NCI-H2227 (cell line): ENCODE measurements around the gene LDLRAD3.

Experiments used
- DNase-seq: peaks from one replicate; lab custom pipeline; 2025; ENCODE audit not compliant: unreplicated experiment; lab: John Stamatoyannopoulos, UW

Gene LDLRAD3

DNA sequence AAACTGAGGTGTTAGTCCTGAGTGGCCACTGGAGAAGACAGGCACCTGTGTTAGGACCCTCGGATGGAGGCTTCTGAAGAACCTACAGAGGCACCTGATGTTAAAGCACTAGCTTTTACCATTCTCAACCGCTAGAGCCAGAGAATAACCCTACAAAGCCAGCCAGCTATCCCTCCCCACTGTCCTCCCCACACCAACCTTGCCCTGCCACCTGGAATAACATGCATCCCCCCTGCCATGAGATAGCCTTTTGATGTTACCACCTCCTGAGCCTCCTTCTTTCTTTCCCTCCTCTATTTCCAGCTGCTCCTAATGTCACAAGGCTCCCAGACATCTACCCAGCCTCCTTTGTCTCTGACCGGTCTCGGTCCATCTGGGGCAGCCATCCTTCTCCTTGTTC is 317.2 kb downstream of the LDLRAD3 start:
- DNase-seq: no peak

DNA sequence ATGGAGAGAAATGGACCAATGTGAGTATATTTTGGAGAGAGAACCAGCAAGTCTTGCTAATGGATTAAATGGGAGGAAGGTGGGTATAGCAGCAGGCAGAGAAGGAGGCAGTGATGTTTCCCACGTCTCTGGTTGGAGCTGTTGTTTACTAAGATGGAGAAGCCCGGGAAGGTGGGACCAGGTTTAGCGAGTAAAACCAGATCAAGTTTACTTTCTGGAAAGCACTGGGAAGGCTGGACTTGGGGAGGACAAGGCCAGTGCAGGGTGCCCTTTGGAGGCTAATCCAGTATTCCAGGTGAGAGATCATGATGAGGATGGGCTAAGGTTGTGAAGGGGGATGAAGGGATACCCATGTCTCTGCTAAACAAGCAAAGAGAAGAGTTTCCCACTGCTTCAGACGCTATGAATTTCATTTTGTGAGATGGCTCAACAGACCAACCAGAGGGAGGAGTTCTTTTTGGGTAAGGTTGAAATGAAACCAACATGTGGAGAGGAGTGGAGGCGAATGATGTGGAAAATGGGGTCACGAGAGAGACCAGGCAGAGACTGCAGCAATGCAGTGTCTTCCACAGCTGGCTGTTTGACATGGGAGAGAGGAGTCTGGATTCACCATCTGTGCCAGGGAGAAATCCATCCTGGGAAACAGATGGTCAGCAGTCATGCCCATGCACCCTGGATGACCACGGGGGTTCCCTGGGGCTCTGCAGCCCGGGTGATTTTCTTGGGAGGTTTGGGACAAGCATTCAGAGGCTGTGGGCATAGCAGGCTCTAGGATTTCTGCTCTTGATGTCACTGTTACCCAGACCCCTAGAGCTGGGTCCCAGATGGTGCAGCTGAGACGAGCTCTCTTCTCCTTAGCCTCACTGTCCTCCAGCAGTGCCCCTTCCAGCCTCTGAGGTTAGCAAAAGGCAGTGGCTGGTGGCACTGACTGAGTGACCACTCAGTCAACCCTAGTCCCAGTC is 320.4 kb downstream of the LDLRAD3 start:
- no peak for DNase-seq

DNA sequence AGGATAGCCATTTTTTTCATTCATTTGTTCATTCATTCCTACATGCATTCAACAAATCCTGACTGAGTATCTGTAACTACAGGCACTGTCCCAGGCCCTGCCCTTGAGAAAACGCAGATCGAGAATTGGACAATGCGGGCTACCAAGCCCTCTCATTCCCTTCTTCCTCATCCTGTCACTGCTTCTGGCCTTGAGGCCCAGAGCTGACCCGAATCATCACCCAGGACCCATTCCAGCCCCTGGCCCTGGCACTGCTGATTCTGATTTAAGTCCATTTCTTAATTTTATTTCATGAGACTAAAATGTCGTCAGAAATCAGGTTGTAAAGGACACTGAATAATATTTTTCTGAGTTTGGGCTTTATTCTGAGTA is 321.1 kb downstream of the LDLRAD3 start:
- no peak for DNase-seq

DNA sequence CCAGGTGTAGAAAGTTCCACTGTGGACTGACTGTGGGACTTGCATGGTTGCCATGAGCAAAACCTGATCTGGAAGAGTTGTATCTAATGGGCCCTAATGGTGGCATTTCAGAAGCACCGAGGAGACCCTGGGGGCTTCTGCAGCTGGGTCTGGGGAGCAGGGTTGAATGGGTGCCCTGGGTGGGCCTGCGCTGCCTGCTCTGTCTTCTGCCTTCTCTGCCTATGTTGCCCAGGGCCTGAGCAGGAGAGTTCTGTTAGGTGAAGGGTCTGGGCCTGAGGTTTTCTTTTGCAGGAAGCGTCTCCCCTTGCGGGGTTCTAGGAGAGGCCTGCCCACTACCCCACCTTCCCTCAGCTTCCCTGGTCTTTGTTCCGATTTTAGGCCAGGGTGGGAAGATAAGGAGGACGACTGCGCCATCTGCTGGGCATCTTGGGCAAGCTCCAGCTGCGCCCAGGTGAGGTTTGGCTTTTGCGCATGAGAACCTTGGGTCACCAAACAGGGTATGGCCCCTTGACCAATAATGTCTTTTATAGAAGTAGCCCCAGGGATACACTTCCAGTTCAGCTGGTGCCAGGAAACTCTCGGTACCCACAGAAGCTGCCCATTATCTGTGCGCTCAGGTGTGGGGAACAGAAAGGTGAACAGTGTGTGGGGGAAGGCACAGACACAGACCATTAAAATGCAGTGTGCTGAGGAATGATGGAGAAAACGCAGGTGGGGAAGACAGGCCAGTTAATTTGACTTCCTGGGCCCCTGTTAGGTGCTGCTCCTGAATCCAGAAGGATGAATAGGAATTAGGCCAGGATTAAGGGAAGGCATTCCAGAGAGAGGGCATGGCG is 322.1 kb downstream of the LDLRAD3 start:
- peak; percentile 75 for DNase-seq

DNA sequence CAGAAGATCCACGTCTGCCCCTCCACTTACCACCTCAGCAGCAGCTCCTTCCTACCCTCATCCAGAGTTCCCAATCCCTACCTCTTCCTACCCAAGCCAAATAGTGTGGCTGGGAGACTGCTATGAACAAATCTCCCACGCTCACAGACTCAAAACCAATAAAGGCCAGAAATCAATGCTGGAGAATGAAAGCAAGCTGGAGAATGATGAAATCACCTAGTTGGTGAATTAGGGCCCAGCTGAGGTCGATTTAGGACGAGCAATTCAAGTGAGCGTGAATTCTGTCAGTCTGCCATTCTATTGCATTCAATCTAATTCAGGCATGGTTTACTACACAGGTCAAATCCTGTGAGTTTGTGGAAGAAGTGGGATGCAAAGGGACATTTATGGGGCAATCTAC is 322.9 kb downstream of the LDLRAD3 start:
- no peak for DNase-seq

DNA sequence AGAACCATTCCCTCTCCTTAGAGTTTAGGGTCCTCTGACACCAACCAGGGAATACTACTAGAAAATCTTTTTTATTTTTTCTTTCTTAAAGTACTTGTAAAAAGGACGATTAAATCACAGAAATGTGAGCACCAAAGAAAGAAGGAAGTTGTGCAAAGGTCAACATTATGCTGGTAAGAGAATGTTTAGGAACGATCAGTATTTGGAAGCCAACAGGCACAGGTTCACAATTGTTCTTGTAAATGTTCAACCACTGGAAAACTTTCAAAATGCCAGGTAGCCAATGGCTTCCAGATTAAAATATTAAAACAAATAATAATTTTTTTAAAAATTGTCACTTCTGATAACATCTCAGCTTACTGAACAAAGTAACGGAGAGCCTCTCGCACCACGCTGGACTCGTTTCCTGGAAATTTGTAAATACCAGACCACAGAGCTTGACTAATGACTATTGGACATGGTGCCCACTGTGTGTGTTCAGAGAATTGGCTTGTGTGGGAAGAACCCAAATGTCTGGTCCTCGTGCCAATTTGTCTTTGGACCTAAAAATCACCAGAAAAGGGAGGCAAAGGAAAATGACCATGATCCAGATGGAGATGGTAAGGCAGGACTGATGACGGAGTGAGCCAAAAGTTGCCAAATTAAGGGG is 324.6 kb downstream of the LDLRAD3 start:
- DNase-seq: no peak

DNA sequence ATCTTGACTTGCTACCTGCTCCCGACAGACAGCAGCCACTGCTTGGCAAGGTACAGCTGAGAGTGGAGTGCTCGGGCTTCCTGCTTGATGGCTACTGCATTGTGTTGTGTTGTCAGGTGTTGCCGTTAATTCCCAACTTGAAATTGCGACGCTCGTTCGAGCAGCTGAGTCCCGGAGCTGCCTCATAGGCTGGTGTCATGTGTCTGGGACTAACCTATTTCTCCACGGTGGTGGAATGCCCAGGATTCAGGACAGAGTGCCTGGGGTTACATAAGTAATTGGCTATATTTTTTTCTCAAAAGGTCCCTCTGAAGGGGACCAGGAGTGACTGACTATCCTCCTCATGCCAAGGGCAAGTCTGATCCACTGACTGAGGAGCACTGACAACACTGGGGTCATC is 326.8 kb downstream of the LDLRAD3 start:
- no peak for DNase-seq

DNA sequence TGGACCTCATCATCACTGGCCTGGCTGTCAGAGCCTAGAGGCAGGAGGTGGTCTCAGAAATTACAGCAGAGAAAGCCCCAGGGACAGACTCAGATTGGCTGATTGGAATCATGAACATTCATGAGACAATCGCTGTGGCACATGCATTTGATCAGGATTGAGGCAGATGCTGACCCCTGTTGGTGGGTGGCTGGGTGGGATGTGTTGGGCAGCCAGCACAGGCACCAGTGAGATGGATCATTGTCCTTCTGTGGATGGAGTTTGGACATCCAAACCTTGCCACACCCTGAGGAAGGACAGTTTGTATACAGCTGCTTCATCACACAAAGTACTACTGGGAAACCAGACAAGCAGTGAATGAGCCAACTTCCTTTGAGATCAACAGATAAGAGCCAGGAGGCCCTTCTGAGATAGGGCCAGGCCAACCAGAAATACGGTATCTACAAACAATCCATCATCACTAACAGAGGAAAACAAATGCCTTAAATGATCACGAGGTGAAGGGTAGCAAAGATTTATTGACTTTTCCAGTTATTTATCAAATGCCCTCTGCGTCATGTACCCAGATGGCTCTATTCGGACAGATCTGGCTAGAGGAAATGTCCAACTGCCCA is 328.0 kb downstream of the LDLRAD3 start:
- no peak for DNase-seq

DNA sequence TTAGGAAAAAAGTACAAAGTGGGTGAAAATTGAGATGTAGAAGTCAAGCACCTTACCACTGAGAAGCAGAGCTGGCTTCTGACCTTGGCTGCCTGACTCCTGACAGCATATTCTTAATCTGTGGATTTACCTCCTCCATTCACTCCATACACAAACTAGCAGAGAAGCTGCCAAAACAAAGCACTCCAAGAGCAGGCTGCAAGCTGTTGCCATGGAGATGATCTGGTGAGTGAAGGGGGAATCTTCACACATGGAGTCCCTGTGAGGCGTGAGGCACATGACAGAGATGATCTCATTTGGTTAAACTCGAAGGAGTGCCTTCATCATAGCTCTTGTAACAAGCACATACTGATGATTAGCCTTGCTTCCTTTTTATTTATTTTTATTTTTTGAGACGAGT is 329.2 kb downstream of the LDLRAD3 start:
- peak; percentile 76 for DNase-seq

DNA sequence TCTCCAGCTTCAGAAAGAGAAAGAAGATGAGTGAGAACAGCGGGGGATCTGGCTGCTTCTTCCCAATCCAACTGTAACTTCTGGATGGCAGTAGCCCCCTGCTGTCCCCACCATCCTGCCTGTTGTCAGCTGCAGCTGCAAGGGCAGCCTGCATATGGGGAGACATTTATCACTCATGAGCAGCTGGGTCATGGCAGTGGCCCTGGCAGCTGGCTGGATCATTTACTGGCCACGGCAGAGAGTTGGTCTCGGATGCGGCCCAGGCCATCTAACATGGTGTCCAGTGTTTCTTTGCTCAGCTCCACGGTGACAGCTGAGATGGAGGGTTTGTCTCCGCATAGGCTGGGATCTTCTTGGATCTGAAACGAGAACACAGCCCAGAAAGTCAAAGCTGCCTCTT is 330.6 kb downstream of the LDLRAD3 start:
- DNase-seq: peak; percentile 22

DNA sequence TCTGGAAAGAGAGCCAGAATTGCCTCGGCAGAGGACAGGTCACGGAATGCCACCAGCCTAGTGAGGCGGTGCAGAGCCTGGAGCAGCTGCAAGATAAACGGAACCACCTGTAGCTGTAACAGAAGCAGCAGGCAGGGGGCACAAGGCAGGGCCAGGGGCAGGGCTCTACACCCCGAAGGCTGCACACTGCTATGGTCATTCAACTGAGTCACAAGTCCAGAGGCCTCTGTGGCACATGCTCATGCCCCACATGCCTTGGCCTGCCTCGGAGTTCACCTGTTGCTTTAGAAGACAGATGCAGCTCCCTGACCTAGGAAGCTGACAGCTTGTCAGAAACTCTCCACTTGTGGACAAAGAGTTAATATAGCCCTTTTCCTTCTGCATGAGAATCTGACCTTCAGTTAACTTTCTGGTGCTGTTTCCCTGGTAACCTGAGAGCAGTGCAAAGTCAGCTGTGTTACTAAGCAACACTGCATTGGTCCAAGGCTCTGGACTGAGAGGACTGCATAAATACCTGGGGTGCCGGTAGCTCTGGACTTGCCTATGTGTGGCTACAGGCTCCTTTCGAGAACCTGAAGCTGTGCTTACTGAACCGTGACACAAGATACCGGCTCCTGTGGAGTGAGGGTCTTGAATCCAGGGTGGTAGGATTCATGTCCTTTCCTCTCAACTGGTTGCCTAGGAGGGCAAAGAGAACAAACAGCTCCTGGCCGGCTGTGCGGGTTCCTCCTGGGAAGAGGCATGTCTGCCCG is 334.8 kb downstream of the LDLRAD3 start:
- DNase-seq: peak; percentile 50

DNA sequence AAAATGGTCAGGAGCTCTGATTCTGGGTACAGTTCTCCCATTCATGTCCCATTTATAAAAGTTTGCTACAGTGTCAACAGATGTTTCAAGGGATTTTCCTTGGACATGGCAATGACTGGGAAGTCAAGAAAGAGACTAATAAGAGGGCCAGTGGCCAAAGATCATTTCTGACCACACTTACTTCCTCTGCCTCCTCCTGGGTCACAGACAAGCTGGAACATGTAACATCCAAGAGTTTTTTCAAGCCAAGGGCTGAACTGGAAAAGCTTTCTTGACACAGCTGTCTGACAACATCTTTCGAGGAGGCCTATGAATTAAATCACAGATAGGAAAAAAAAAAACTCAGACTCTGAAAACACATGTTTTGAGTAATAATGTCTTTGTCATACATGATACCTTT is 336.7 kb downstream of the LDLRAD3 start:
- DNase-seq: no peak
